ENCODE measurements around the gene ARFIP2.
A peak's percentile ranks its signal among the peaks of the same experiment; 100 is the strongest.
"Not testable (repeated sequence)": the region's sequence is repeated elsewhere in the genome, so short reads cannot be mapped to it uniquely, and the experiment has no call there.

ARFIP2 gene

GRCh38 chr11:6481012-6481923, at the start of gene ARFIP2, which contains the start of gene TIMM10B:
Gene ARFIP2, minus strand, starts transcription at chr11:6481331. Its CDS starts 910 bp downstream, at chr11:6480421.
Gene TIMM10B, plus strand, starts transcription at chr11:6481501. Its CDS starts 16 bp downstream, at chr11:6481517.
- peak; percentile 93 to 98 (median 96) for DNase-seq (ENCODE audit: low read depth in 3 of 3)

GRCh38 chr11:6530848-6531247, 49.7 kb upstream of the ARFIP2 start:
- no peak for DNase-seq (ENCODE audit: low read depth in 3 of 3)

- no peak for DNase-seq (ENCODE audit: low read depth in 3 of 3)
These were observed 48.1 kb upstream of the ARFIP2 start for GRCh38 chr11:6529266-6529665.

- DNase-seq (ENCODE audit: low read depth in 3 of 3) = no peak
These were observed 45.4 kb upstream of the ARFIP2 start for GRCh38 chr11:6526411-6527135.

GRCh38 chr11:6523253-6523652, 42.1 kb upstream of the ARFIP2 start:
- no peak for DNase-seq (ENCODE audit: low read depth in 3 of 3)

- not testable (repeated sequence) for DNase-seq (ENCODE audit: low read depth in 3 of 3)
These were observed 40.8 kb upstream of the ARFIP2 start for GRCh38 chr11:6521946-6522345.

DNA sequence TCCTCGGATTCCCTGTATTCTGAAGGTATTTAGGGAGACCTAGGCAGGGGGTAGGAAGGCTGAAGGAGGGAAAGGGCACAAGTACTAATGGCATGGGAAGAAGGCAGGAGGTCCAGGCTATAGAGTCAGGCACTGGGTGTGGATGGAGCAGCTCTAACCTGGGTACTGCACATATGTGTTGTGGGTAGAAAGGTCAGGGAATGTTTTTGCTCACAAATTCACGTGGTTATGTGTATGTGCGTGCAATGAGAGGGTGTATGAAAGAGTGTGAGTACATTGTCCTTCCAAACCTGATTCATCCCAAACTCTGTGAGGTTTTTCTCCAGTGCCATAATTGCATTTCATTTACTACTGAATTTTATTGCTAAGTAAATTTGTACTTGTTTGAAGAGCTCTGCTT, 39.1 kb upstream of the ARFIP2 start:
- no peak for DNase-seq (ENCODE audit: low read depth in 3 of 3)

DNA sequence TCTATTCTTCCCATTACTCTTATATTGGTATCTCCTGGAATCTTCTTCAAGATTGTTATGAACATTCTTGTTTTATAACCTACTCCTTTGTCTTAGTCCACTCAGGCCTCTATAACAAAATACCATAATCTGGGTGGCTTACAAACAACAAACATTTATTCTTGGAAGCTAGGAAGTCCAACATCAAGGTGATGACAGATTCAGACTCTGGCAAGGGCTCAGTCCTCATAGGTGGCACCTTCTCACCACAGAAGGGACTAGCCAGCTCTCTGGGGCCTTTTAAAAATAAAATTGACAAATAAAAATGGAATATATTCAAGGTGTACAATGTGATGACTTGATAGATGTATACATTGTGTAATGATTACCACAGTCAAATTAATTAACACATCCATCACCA, 35.7 kb upstream of the ARFIP2 start:
- DNase-seq (ENCODE audit: low read depth in 3 of 3) = no peak

- DNase-seq (ENCODE audit: low read depth in 3 of 3) = no peak
These were observed 24.6 kb upstream of the ARFIP2 start for GRCh38 chr11:6505577-6506240.

DNA sequence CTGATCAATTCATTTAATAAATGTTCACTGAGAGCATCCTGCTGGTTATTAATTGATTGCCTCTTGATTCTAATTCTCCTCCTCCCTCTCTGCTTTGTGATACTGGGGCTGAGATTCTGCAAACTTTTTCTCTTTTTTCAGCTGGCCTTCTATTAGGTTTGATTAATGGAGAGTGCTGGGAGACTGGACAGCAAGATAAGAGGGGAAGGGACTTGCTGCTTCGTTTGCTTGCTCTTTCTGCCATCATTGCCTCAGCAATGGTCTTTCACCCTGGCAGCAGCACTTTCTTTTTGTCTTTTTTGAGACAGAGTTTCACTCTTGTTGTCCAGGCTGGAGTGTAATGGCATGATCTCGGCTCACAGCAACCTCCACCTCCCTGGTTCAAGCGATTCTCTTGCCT, 23.0 kb upstream of the ARFIP2 start:
- DNase-seq (ENCODE audit: low read depth in 3 of 3) = no peak

DNA sequence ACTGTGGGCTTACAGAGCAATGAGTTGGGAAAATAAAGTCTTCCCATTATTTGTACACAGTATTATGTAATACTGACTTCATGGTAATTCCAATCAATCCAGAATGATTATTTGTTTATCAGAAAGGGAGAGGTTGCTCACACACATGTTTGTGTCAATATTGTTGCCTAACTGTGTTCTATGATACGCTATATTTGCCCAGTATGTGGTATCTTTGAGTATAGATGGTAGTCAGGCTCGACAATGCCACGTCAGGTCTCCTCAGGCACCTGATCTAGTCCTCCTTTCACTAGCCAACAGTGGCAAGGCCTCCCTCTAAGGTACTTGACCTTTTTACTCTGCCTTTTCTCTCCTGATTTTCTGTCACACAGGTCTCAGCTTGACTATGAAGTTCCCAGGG, 21.3 kb upstream of the ARFIP2 start:
- DNase-seq (ENCODE audit: low read depth in 3 of 3) = no peak

DNA sequence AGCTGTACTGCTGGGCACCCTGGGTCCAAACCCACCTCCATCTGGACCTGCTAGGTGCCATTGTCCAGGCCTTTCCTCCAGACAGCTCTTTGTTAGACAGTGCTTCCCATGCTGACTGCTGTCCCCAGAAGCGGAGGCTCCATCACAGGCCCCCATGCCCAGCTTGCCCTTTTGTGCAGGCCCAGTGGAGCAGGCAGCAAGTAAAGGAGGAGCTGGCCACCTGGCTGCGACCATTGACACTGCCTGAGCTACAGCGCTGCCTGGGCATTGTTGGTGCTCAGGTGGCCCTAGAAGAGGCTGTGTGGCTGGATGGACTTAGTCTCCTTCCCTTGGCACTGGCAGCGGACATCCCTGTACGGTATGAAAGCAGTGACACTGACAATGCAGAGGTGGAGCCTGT, 17.4 kb upstream of the ARFIP2 start:
- no peak for DNase-seq (ENCODE audit: low read depth in 3 of 3)

DNA sequence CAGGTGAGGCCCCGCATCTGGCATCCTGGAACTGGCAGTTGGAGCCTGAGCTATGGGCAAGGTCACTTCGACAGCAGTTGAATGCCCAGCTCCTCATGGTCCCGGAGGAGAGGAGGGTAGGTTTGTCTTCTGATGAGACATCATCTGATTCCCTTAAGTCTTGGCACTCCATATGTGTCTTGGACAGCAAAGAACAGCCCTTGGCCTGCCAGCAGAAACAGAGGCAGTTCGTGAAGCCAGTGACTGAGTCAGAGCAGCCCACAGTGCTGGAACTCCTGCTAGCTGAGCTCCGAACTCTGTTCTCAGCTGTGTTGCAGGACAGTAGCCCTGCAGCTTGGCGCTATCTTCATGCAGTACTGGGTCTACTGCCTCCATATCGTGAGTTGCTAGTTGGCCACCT, 17.0 kb upstream of the ARFIP2 start:
- DNase-seq (ENCODE audit: low read depth in 3 of 3) = no peak

DNA sequence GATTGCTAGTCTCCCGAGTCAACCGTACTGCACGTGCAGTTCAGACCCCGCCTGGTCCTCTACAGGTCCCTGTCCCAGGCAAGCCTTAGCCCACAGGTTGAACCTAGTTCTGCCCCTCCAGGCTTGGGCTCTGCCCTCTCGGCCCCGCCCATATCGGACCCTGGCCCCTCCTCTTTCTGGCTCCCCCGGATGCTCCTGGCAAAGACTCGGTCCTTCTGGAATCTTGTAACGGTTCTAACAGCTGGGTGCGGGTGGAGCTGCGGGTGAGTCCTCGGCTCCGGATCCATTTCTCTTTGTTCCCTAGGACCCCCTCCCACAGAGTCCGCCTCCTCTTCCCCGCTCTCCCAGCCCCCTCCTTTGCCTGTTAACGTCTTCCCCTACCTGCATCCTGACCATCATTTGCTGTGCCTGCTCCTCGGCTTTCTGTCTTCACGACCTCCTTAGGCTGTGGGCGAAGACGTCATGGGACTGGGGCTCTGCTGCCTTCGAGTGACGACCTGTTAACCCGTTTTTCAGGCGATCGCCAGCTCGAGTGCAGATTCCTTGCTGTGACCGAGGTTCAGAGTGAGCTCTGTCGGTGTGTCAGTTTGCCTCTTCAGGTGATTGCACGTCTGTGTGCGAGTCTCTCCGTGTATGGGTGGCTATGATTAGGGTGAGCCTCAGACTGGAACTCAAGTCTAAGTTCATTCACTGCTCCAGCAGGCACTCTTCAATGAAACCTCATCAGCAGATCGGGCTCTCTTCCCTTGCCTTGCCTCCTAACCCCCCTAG, 16.1 kb upstream of the ARFIP2 start, which contains the start of gene DNHD1:
Gene DNHD1 (plus strand): TSS at position 212 of the 771 bp plus-strand sequence. CDS start 936 bp downstream, outside the sequence.
- DNase-seq (ENCODE audit: low read depth in 3 of 3) = no peak

DNA sequence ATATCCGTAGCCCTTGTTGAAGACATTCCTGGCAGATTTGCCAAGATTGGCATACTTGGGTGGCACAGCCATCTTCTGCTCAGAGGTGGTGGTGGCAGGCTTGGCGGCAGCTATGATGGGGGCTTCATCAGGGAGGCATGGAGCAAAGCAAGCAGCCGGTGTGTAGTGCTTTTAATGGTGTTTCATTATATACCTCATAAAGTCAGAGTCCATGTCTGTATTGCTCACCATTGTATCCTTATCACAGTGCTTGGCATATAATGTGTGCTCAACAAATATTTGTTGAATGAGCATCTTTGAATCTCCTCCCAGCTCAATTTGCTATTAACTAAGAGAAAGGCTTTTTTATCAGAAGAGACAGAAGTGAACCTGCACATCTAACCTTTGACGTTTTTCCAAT, 8.2 kb upstream of the ARFIP2 start:
- DNase-seq (ENCODE audit: low read depth in 3 of 3) = no peak

DNA sequence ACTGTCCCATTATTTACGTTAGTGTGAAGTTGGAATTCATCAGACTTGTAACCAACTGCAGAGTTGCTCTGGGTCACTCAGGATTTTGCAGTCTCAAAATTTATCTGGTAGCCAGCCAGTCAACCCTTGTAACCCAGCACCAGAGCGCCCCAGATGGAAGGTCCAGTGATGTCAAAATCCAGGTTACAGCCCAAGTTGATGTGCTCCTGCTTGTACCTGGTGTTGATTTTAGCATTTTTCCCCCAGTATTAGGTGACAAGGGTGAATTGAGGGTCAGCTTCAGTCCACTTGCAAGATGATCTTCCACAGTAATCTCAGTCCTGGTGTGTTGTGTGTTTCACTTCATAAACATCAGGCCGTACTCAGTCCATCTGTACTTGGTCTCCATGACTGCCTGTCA, 7.7 kb upstream of the ARFIP2 start:
- no peak for DNase-seq (ENCODE audit: low read depth in 3 of 3)

- no peak for DNase-seq (ENCODE audit: low read depth in 3 of 3)
These were observed 7.2 kb upstream of the ARFIP2 start for GRCh38 chr11:6488342-6488741.

- no peak for DNase-seq (ENCODE audit: low read depth in 3 of 3)
These were observed 5.8 kb upstream of the ARFIP2 start for GRCh38 chr11:6486938-6487337.

GRCh38 chr11:6486256-6486655, 5.1 kb upstream of the ARFIP2 start:
- no peak for DNase-seq (ENCODE audit: low read depth in 3 of 3)

GRCh38 chr11:6485661-6486060, 4.5 kb upstream of the ARFIP2 start:
- DNase-seq (ENCODE audit: low read depth in 3 of 3) = no peak

DNA sequence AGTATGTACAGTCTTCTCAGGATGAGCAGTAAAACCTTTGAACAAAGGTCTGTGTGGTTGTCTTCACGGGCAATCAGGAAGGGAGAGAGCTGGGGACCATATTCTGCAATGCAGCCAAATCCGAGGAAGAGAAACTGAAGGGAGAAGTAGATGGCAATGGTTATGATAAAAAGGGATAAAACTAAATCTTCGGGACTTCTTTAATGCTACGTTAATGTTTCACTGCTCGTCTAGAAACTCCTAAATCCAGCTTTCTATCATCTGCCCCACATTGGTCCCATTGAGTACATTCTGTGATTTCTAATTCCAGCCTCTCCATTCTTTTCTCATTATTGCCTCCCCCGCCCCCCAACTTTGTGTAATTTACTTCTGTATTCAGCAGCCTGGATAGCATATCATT, 1.9 kb upstream of the ARFIP2 start:
- no peak for DNase-seq (ENCODE audit: low read depth in 3 of 3)
